Measurements from ENCODE around the gene TTC22.
A peak's percentile ranks its signal among the peaks of the same experiment; 100 is the strongest.
"Not testable (repeated sequence)": the region's sequence is repeated elsewhere in the genome, so short reads cannot be mapped to it uniquely, and the experiment has no call there.

The TTC22 gene

GRCh38 chr1:54784066-54784465, 17.1 kb downstream of the TTC22 start:
- DNase-seq (ENCODE audit: low read depth) = no peak

- no peak for DNase-seq (ENCODE audit: low read depth)
Measured at GRCh38 chr1:54782588-54782987, 18.5 kb downstream of the TTC22 start.

GRCh38 chr1:54782156-54782555, 19.0 kb downstream of the TTC22 start:
- no peak for DNase-seq (ENCODE audit: low read depth)

GRCh38 chr1:54781023-54781723, 19.9 kb downstream of the TTC22 start:
- DNase-seq (ENCODE audit: low read depth) = no peak

- DNase-seq (ENCODE audit: low read depth) = no peak
Measured at GRCh38 chr1:54777431-54777830, 23.7 kb downstream of the TTC22 start.

GRCh38 chr1:54777011-54777410, 24.1 kb downstream of the TTC22 start:
- no peak for DNase-seq (ENCODE audit: low read depth)

GRCh38 chr1:54775828-54776721, 25.0 kb downstream of the TTC22 start:
- not testable (repeated sequence) for DNase-seq (ENCODE audit: low read depth)

GRCh38 chr1:54774820-54775498, 26.2 kb downstream of the TTC22 start:
- DNase-seq (ENCODE audit: low read depth) = no peak

GRCh38 chr1:54772951-54773350, 28.2 kb downstream of the TTC22 start:
- DNase-seq (ENCODE audit: low read depth) = no peak

- no peak for DNase-seq (ENCODE audit: low read depth)
Measured at GRCh38 chr1:54768093-54768492, 33.0 kb downstream of the TTC22 start.

GRCh38 chr1:54767526-54767925, 33.6 kb downstream of the TTC22 start:
- DNase-seq (ENCODE audit: low read depth) = no peak

- DNase-seq (ENCODE audit: low read depth) = no peak
Measured at GRCh38 chr1:54766726-54767125, 34.4 kb downstream of the TTC22 start.

- DNase-seq (ENCODE audit: low read depth) = no peak
Measured at GRCh38 chr1:54764922-54765561, 36.1 kb downstream of the TTC22 start.

GRCh38 chr1:54764133-54764921, 36.8 kb downstream of the TTC22 start, which contains the start of gene PARS2:
PARS2 (minus strand) TSS chr1:54764523; CDS start chr1:54759161, 5,362 bp downstream.
- DNase-seq (ENCODE audit: low read depth) = peak; percentile 98

- no peak for DNase-seq (ENCODE audit: low read depth)
Measured at GRCh38 chr1:54763816-54764132, 37.3 kb downstream of the TTC22 start.

- DNase-seq (ENCODE audit: low read depth) = no peak
Measured at GRCh38 chr1:54758678-54759348, 42.3 kb downstream of the TTC22 start.

GRCh38 chr1:54757833-54758232, 43.3 kb downstream of the TTC22 start:
- no peak for DNase-seq (ENCODE audit: low read depth)

- DNase-seq (ENCODE audit: low read depth) = no peak
Measured at GRCh38 chr1:54754486-54755285, 46.4 kb downstream of the TTC22 start.

- no peak for DNase-seq (ENCODE audit: low read depth)
Measured at GRCh38 chr1:54754045-54754444, 47.1 kb downstream of the TTC22 start.

GRCh38 chr1:54751426-54751825, 49.7 kb downstream of the TTC22 start:
- no peak for DNase-seq (ENCODE audit: low read depth)

Measured in HS-5 (cell line).